ENCODE results near the gene CACNA1C. TPM values are rescaled to one million over a fixed set of nuclear protein-coding genes. Genes with fewer than 3 reads are reported as not detected.

CACNA1C gene
- total RNA-seq, 1 donor: 16.6 TPM

DNA sequence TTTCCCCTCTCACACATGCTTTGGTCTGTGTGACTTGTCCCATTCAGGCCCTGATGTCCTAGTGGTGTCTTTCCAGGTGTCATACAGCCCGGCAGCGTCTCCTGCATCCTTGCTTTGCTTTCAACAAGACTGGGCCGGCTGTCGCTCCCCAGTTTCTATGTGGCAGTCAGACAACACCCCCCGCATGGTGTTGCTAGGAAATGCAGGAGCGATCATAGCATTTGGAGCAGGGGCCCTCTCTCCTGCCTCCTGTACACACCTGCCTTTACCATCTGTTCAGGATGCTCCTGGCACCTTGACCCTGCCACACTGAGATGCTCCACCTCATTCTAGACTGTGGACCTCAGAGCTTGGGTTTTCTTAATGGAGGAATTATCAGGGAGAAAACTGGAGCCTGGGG is 29.5 kb downstream of the CACNA1C start:
- DNase-seq (ENCODE audit: low read depth): no peak
- TF ChIP-seq, protein P1, sequence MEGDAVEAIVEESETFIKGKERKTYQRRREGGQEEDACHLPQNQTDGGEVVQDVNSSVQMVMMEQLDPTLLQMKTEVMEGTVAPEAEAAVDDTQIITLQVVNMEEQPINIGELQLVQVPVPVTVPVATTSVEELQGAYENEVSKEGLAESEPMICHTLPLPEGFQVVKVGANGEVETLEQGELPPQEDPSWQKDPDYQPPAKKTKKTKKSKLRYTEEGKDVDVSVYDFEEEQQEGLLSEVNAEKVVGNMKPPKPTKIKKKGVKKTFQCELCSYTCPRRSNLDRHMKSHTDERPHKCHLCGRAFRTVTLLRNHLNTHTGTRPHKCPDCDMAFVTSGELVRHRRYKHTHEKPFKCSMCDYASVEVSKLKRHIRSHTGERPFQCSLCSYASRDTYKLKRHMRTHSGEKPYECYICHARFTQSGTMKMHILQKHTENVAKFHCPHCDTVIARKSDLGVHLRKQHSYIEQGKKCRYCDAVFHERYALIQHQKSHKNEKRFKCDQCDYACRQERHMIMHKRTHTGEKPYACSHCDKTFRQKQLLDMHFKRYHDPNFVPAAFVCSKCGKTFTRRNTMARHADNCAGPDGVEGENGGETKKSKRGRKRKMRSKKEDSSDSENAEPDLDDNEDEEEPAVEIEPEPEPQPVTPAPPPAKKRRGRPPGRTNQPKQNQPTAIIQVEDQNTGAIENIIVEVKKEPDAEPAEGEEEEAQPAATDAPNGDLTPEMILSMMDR (IDR thresholded peaks at IDR 0.05; ENCODE audit: insufficient read depth, low read length): no peak
- H3K4me3 ChIP-seq (ENCODE audit: low read depth, low read length): no peak overlapping the region

DNA sequence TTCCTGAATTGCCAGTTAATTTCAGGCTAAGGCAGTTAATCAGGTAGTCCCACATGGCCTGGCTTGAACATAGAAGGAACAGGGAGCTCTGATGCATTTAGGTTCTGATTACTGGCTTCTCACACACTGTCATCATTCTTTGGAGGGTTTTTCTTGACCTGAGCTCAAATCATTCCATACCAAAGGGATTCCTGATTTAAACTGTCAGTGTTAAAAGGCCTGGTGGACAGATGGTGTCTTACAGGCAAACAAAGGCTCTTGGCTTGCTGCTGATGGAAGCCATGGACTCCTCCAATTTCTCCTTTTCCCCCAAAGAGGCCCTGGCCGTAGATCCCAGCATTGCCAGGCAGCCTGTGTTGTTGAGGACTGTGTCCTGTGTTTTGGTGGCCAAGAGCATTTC is 30.2 kb downstream of the CACNA1C start:
- peak; percentile 37 for DNase-seq (ENCODE audit: low read depth)
- H3K4me3 ChIP-seq (ENCODE audit: low read depth, low read length): no peak overlapping the region
- TF ChIP-seq, protein P1 (IDR thresholded peaks at IDR 0.05; ENCODE audit: insufficient read depth, low read length): no peak

- no peak overlapping the region for H3K4me3 ChIP-seq (ENCODE audit: low read depth, low read length)
- no peak for DNase-seq (ENCODE audit: low read depth)
- TF ChIP-seq, protein P1 (IDR thresholded peaks at IDR 0.05; ENCODE audit: insufficient read depth, low read length): no peak
Measured at GRCh38 chr12:2083561-2083960, 30.8 kb downstream of the CACNA1C start.

DNA sequence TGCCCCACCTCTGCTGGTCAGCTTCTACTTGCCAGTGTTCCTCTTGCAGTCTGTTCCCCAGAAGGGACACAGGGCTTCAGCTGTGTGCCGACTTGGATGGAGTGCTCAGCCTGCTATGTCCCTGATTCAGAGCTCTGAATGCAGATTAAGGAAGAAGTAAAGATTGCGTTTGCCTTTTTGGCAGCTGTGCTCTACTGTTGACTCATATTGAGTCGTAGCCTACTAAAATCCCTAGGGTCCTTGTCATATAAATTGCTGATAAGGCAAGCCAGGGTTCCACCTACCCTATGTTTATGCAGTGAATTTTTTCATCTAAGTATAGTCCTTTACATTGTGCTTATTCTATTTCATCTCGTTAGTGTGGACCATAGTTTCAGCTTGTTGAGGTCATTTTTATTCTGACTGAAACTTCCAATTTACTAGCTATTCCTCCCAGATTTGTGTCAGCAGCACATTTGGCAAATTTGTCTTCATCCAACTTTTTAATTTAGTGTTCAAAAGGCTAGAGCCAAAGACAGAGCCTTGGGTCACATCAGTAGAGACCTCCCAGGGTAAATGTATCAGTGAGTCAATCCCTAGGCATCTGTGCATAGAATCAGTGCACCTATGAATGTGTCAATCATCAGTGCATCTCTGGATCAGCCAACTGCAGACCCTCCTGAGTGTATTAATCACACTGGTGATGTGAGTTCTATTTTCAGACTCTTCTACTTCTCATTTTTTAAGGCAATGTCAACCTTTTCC is 31.9 kb downstream of the CACNA1C start:
- TF ChIP-seq, protein P1 (IDR thresholded peaks at IDR 0.05; ENCODE audit: insufficient read depth, low read length): no peak
- DNase-seq (ENCODE audit: low read depth): peak; percentile 96
- H3K4me3 ChIP-seq (ENCODE audit: low read depth, low read length): peak overlapping the region; percentile 10

DNA sequence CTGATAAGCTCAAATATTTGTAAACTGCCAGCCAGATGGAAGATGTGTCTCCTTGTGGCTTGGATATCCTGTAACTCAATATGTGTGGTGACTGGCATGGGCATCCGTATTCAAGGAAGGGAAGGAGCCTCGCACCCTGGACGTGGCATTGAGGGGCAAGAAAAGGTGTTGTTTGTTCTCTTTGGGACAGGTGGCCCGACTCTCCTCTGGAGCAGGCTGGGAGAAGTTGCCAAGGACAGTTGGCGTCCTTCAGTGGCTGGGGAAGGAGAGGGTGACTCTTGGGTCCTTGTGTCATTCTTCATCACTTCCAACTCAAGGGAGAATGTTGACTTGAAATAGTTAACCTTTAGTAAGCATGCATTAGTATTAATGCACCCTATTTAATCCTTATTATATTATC is 39.6 kb downstream of the CACNA1C start:
- DNase-seq (ENCODE audit: low read depth): no peak
- no peak overlapping the region for H3K4me3 ChIP-seq (ENCODE audit: low read depth, low read length)
- TF ChIP-seq, protein P1 (IDR thresholded peaks at IDR 0.05; ENCODE audit: insufficient read depth, low read length): no peak

DNA sequence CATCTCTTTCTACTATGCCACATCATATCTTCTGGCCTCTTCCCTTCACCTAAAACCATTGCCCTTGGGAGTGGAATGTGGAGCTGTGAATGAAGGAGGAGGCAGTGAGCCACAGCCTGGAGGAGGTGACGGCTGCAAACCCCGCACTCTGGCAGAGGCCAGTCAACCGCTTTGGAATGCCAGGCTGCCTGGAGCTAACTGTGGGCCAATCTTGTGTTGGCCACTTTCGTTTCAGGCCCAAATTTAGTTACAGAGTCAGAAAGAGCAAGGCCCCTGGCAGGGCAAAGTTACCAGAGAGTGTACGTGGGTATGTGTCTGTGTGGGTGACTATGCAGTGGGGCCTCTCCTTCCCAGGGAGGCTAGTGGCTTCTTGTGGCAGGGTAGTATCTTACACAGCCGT is 40.1 kb downstream of the CACNA1C start:
- TF ChIP-seq, protein P1 (IDR thresholded peaks at IDR 0.05; ENCODE audit: insufficient read depth, low read length): no peak
- H3K4me3 ChIP-seq (ENCODE audit: low read depth, low read length): no peak overlapping the region
- DNase-seq (ENCODE audit: low read depth): no peak

DNA sequence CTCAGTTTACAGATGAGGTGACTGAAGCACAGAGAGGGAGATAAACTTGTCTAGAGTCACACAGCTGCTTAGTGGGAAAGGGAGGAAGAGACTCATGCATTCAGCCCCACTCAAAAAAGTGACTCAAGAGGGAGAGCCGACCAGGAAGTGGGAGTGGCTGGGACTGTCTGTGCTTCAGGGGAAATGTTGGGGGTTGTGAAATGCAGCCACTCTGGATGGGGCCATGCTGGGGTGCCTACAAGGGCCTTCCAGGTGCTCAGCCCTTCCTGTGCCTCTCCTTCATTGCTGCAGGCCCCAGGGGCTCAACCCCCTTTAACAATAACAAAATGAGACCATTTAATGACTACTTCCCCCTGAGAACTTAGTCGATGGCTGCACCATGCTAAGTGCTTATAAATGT is 41.8 kb downstream of the CACNA1C start:
- DNase-seq (ENCODE audit: low read depth): no peak
- H3K4me3 ChIP-seq (ENCODE audit: low read depth, low read length): no peak overlapping the region
- TF ChIP-seq, protein P1 (IDR thresholded peaks at IDR 0.05; ENCODE audit: insufficient read depth, low read length): no peak

Measured in fibroblast of the aortic adventitia (primary cell).